ENCODE measurements around the gene ZNF580. TPM values are rescaled to one million over a fixed set of nuclear protein-coding genes. Genes with fewer than 3 reads are reported as not detected.

Gene ZNF580
- total and polyA plus RNA-seq, 10 of the 15 experiments (the other 5 are each of a cell fraction or from before 2014, with no cell fraction given) = 2.3 to 31.8 (median 10.0) TPM

- TF ChIP-seq IRF5 (IDR thresholded peaks at IDR 0.05; ENCODE audit: borderline replicate concordance) (no peak), NFYB (IDR thresholded peaks at IDR 0.05; ENCODE audit: insufficient read depth, low read depth, low read length) (no peak), BACH1 (IDR thresholded peaks at IDR 0.05; ENCODE audit: borderline replicate concordance) (no peak), ETV6 (conservative IDR thresholded peaks at IDR 0.05 in 1 of 2, IDR thresholded peaks at IDR 0.05 in 1 of 2; ENCODE audit: borderline replicate concordance in 1 of 2, low read depth in 1 of 2) (peak in 1 of 2 experiments; percentile 42; a peak in 1 of 4 replicates), LARP7 (IDR thresholded peaks at IDR 0.05) (0 out of 2 replicates have a peak, but pooled peaks have one; percentile 32), SMC3 (IDR thresholded peaks at IDR 0.05; ENCODE audit: borderline replicate concordance, low read length) (peak; percentile 51; the same call in 1 of the 2 replicates), NFIC (IDR thresholded peaks at IDR 0.05; ENCODE audit: low read depth, low read length) (no peak), YY1 (IDR thresholded peaks at IDR 0.05; ENCODE audit: low read depth, low read length) (peak; percentile 71; the same call in 1 of the 2 replicates), POLR2A (IDR thresholded peaks at IDR 0.05; ENCODE audit: low read depth, low read length) (peak; percentile 49), MEF2B (IDR thresholded peaks at IDR 0.05; ENCODE audit: partially characterized antibody, poor library complexity, severe bottlenecking) (peak; percentile 52), BCLAF1 (IDR thresholded peaks at IDR 0.05) (no peak), FOXM1 (IDR thresholded peaks at IDR 0.05; ENCODE audit: low read depth, low read length) (0 out of 2 replicates have a peak, but pooled peaks have one; percentile 17), CBFB (IDR thresholded peaks at IDR 0.05; ENCODE audit: low read depth) (no peak), IKZF2 (IDR thresholded peaks at IDR 0.05) (peak; percentile 57 to 68; a peak in 3 of 4 replicates), STAT3 (IDR thresholded peaks at IDR 0.05; ENCODE audit: low read depth, low read length) (no peak), FOS (IDR thresholded peaks at IDR 0.05; ENCODE audit: borderline replicate concordance, extremely low read depth, insufficient read length) (no peak), IRF3 (IDR thresholded peaks at IDR 0.05) (no peak), NR2C1 (IDR thresholded peaks at IDR 0.05) (no peak), CREB1 (IDR thresholded peaks at IDR 0.05; ENCODE audit: low read depth) (0 out of 2 replicates have a peak, but pooled peaks have one; percentile 27), NFXL1 (IDR thresholded peaks at IDR 0.05; ENCODE audit: borderline replicate concordance) (no peak), BCL3 (IDR thresholded peaks at IDR 0.05; ENCODE audit: borderline replicate concordance, insufficient read depth, low read depth, low read length, poor library complexity, severe bottlenecking) (no peak), KLF5 (IDR thresholded peaks at IDR 0.05; ENCODE audit: partially characterized antibody) (no peak), RBBP5 (conservative IDR thresholded peaks at IDR 0.05) (no peak), ZNF622 (IDR thresholded peaks at IDR 0.05) (no peak)
Observed at GRCh38 chr19:55605637-55606470, 34.9 kb upstream of the ZNF580 start, which contains the start of gene ZNF865 (continued).
